Right atrium auricular region (tissue), 2 donors: ENCODE measurements around the gene MYH11. TPM values are rescaled to one million over a fixed set of nuclear protein-coding genes. Genes with fewer than 3 reads are reported as not detected.

Source experiments
- DNase-seq: peaks from one replicate; pipeline ENCODE4 v3.0.0-alpha.2; 2019; ENCODE audit warnings: low spot score
- H3K27ac ChIP-seq, 2 donors: fragments of 200-600 bp; sonication (generic); 1 replicate in 1 of 2; 2 replicates in 1 of 2; pipeline ENCODE4 v1.5.1; 2016 to 2019
- H3K27me3 ChIP-seq, 2 donors: fragments of 200-600 bp; sonication (generic); one replicate each; pipeline versions ENCODE4 v1.5.1 to v1.6.0; 2017 to 2019
- H3K36me3 ChIP-seq: fragments of 200-600 bp; sonication (generic); one replicate; pipeline ENCODE4 v1.5.1; 2016
- H3K4me1 ChIP-seq, 2 donors: fragments of 200-600 bp; sonication (generic); one replicate each; pipeline versions ENCODE4 v1.5.1 to v1.6.0; 2017 to 2019
- H3K4me3 ChIP-seq, 2 donors: fragments of 200-600 bp; sonication (generic); 1 replicate in 1 of 2; 2 replicates in 1 of 2; pipeline ENCODE4 v1.5.1; 2017 to 2019; ENCODE audit warnings: mild to moderate bottlenecking in 1 of 2, moderate library complexity in 1 of 2
- H3K9me3 ChIP-seq, 2 donors: fragments of 200-600 bp; sonication (generic); one replicate each; pipeline ENCODE4 v1.5.1; 2019
- total RNA-seq, 2 donors: library from RNA; depleted of rRNA; stranded (reverse); fragments of >200 nt; gene quantifications; one replicate each; pipeline ENCODE4 v1.1.0, GENCODE V29; 2016
- TF ChIP-seq, protein P1 (sequence below), 2 donors: fragments of 200-600 bp; sonication (generic); IDR thresholded peaks; one replicate each; pipeline ENCODE4 v1.5.1; 2019; ENCODE audit warnings: antibody characterized with exemption in 2 of 2

MYH11 gene
- total RNA-seq, 2 donors from 2014 or later = 60.8 to 89.0 TPM

DNA sequence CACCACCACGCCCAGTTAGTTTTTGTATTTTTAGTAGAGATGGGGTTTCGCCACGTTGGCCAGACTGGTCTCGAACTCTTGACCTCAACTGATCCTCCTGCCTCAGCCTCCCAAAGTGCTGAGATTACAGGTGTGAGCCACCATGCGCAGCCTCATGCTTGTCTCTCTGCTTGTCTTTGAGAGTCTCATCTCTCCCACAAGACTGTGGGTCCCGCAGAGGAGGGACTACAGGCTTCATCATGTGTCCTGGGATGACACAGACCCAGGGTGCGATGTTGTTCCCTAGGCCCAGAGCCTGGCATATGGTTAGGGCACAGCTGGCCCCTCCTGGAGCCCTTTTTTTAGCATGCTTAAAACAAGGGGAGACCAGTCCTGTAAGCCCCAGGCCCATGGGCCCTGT is 104.9 kb downstream of the MYH11 start:
- no peak overlapping the region for H3K4me3 ChIP-seq
- no peaks in the 10 kb centered on the region for H3K4me1 ChIP-seq

GRCh38 chr16:15749985-15750384 is 106.8 kb downstream of the MYH11 start:
- no peaks in the 10 kb centered on the region for H3K4me1 ChIP-seq

More for the DNA sequence above, 104.9 kb downstream of the MYH11 start:
- TF ChIP-seq, protein P1, sequence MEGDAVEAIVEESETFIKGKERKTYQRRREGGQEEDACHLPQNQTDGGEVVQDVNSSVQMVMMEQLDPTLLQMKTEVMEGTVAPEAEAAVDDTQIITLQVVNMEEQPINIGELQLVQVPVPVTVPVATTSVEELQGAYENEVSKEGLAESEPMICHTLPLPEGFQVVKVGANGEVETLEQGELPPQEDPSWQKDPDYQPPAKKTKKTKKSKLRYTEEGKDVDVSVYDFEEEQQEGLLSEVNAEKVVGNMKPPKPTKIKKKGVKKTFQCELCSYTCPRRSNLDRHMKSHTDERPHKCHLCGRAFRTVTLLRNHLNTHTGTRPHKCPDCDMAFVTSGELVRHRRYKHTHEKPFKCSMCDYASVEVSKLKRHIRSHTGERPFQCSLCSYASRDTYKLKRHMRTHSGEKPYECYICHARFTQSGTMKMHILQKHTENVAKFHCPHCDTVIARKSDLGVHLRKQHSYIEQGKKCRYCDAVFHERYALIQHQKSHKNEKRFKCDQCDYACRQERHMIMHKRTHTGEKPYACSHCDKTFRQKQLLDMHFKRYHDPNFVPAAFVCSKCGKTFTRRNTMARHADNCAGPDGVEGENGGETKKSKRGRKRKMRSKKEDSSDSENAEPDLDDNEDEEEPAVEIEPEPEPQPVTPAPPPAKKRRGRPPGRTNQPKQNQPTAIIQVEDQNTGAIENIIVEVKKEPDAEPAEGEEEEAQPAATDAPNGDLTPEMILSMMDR (IDR thresholded peaks at IDR 0.05) = no peak
- no peaks in the 10 kb centered on the region for H3K36me3 ChIP-seq
- H3K27me3 ChIP-seq = no peaks in the 10 kb centered on the region
- no peaks in the 10 kb centered on the region for H3K9me3 ChIP-seq
- no peak for DNase-seq
- no peak overlapping the region for H3K27ac ChIP-seq

GRCh38 chr16:15749371-15749770 is 107.5 kb downstream of the MYH11 start:
- no peaks in the 10 kb centered on the region for H3K4me1 ChIP-seq
- TF ChIP-seq, protein P1 (IDR thresholded peaks at IDR 0.05) = no peak
- no peak overlapping the region for H3K4me3 ChIP-seq
- no peaks in the 10 kb centered on the region for H3K27me3 ChIP-seq
- H3K36me3 ChIP-seq = peaks cover 7% of the 10 kb centered on the region
- H3K9me3 ChIP-seq = no peaks in the 10 kb centered on the region
- DNase-seq = no peak
- H3K27ac ChIP-seq = no peak overlapping the region

More at GRCh38 chr16:15749985-15750384, 106.8 kb downstream of the MYH11 start:
- no peaks in the 10 kb centered on the region for H3K9me3 ChIP-seq
- no peaks in the 10 kb centered on the region for H3K27me3 ChIP-seq
- H3K4me3 ChIP-seq = no peak overlapping the region
- TF ChIP-seq, protein P1 (IDR thresholded peaks at IDR 0.05) = no peak
- DNase-seq = no peak
- peaks cover 2% of the 10 kb centered on the region for H3K36me3 ChIP-seq
- H3K27ac ChIP-seq = no peak overlapping the region

GRCh38 chr16:15748654-15749053 is 108.2 kb downstream of the MYH11 start:
- TF ChIP-seq, protein P1 (IDR thresholded peaks at IDR 0.05) = no peak
- no peaks in the 10 kb centered on the region for H3K27me3 ChIP-seq
- peaks cover 7% of the 10 kb centered on the region for H3K36me3 ChIP-seq
- no peak overlapping the region for H3K27ac ChIP-seq
- H3K4me1 ChIP-seq = no peaks in the 10 kb centered on the region
- no peak overlapping the region for H3K4me3 ChIP-seq
- DNase-seq = no peak
- H3K9me3 ChIP-seq = no peaks in the 10 kb centered on the region

GRCh38 chr16:15747937-15748336 is 108.9 kb downstream of the MYH11 start:
- no peaks in the 10 kb centered on the region for H3K9me3 ChIP-seq
- no peaks in the 10 kb centered on the region for H3K27me3 ChIP-seq
- no peak for DNase-seq
- H3K27ac ChIP-seq = no peak overlapping the region
- H3K4me3 ChIP-seq = no peak overlapping the region
- TF ChIP-seq, protein P1 (IDR thresholded peaks at IDR 0.05) = no peak
- H3K4me1 ChIP-seq = no peaks in the 10 kb centered on the region
- H3K36me3 ChIP-seq = peaks cover 7% of the 10 kb centered on the region

DNA sequence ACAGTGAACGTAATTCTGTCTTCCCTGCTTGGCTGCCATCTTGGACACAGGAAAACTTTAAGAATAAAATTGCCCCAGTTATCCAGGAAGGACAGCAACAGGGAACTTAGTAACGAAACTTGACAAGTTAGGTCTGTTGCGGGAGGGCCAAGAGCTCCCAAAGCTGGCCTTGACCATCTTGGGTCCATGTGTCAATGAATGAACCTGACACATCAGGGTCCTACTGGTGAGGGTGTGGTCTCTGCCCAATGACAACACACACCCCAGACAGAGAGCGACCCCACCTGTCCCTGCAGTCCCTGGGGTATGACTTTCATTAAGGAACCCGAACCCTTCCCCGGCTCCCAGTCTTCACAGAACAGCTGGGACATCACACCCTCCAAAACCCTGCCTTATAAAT is 110.5 kb downstream of the MYH11 start:
- no peak overlapping the region for H3K27ac ChIP-seq
- H3K4me1 ChIP-seq = no peaks in the 10 kb centered on the region
- H3K4me3 ChIP-seq = no peak overlapping the region
- no peaks in the 10 kb centered on the region for H3K27me3 ChIP-seq
- TF ChIP-seq, protein P1 (IDR thresholded peaks at IDR 0.05) = no peak
- H3K9me3 ChIP-seq = no peaks in the 10 kb centered on the region
- no peak for DNase-seq
- H3K36me3 ChIP-seq = peaks cover 13% of the 10 kb centered on the region
